A673 (cell line): ENCODE results near the gene KCTD2. TPM values are rescaled to one million over a fixed set of nuclear protein-coding genes. Genes with fewer than 3 reads are reported as not detected.

Source experiments
- BruUV-seq: library from RNA; stranded (reverse); fragments of 400-500 nt; replicated peaks from 2 replicates; lab custom pipeline; 2021; lab: Mats Ljungman, UMichigan
- CTCF ChIA-PET: fragments of 300-600 bp; sonication (Branson Sonifier 250); formaldehyde crosslinking; loops from one replicate; lab custom pipeline; 2022; ENCODE audit warnings: antibody characterized with exemption; lab: Charles Lee
- POLR2A ChIA-PET: fragments of 300-600 bp; sonication (Branson Sonifier 250); formaldehyde crosslinking; loops from one replicate; lab custom pipeline; 2022; ENCODE audit warnings: antibody characterized with exemption; ENCODE audit not compliant: low non-redundant PET; lab: Charles Lee
- DNase-seq: peaks from one replicate; pipeline ENCODE4 v3.0.0-alpha.2; 2015; ENCODE audit warnings: low spot score
- H3K27ac ChIP-seq: fragments of 200-600 bp; sonication (generic); 2 replicates; pipeline ENCODE4 v1.5.1; 2016; ENCODE audit warnings: mixed run types, low read depth, mild to moderate bottlenecking, mixed read lengths, antibody characterized with exemption, low read length; ENCODE audit not compliant: poor library complexity, severe bottlenecking
- H3K27me3 ChIP-seq: fragments of 200-600 bp; sonication (generic); replicated peaks from 2 replicates; pipeline ENCODE4 v1.6.1; 2017; ENCODE audit warnings: mixed run types, low read depth, mild to moderate bottlenecking, mixed read lengths, antibody characterized with exemption, low read length; ENCODE audit not compliant: insufficient read depth, poor library complexity
- H3K36me3 ChIP-seq: fragments of 200-600 bp; sonication (generic); 2 replicates; pipeline ENCODE4 v1.6.1; 2016; ENCODE audit warnings: mixed run types, mild to moderate bottlenecking, mixed read lengths, antibody characterized with exemption, low read length; ENCODE audit not compliant: insufficient read depth, poor library complexity, severe bottlenecking
- H3K4me1 ChIP-seq: fragments of 200-600 bp; sonication (generic); 2 replicates; pipeline ENCODE4 v1.6.1; 2017; ENCODE audit warnings: mixed run types, mild to moderate bottlenecking, mixed read lengths, antibody characterized with exemption, low read length; ENCODE audit not compliant: insufficient read depth, poor library complexity, severe bottlenecking
- H3K4me3 ChIP-seq: fragments of 200-600 bp; sonication (generic); 2 replicates; pipeline ENCODE4 v1.5.1; 2016; ENCODE audit warnings: low read depth, mixed run types, mild to moderate bottlenecking, mixed read lengths, low read length; ENCODE audit not compliant: poor library complexity, severe bottlenecking
- H3K9me3 ChIP-seq: fragments of 200-600 bp; sonication (generic); 2 replicates; pipeline ENCODE4 v1.6.1; 2016; ENCODE audit warnings: mixed run types, low read depth, mild to moderate bottlenecking, mixed read lengths, antibody characterized with exemption, low read length; ENCODE audit not compliant: poor library complexity, severe bottlenecking
- EZH2 ChIP-seq: fragments of 200-600 bp; sonication (generic); IDR thresholded peaks from 2 replicates; pipeline ENCODE4 v1.6.1; 2017; ENCODE audit warnings: borderline replicate concordance, low read depth, mild to moderate bottlenecking, mixed read lengths, antibody characterized with exemption, low read length; ENCODE audit not compliant: poor library complexity, severe bottlenecking
- intact Hi-C: fragments of 100-400 bp; cut with micrococcal nuclease; formaldehyde crosslinking; loops from one replicate; pipeline ENCODE4 v1.10.0; 2022; ENCODE audit not compliant: unreplicated experiment
- total RNA-seq: library from RNA; stranded (reverse); gene quantifications from 2 replicates; pipeline ENCODE4 v1.2.3, GENCODE V29; 2021
- TF ChIP-seq, protein P1 (sequence below): fragments of 300-800, 200-600 bp; sonication (generic); conservative IDR thresholded peaks from 2 replicates; pipeline ENCODE4 v1.5.1; 2017; ENCODE audit warnings: low read depth, mild to moderate bottlenecking, antibody characterized with exemption, low read length, moderate library complexity, mixed read lengths

The KCTD2 gene
- total RNA-seq, 1 experiment from 2014 or later = 25.6 TPM

DNA sequence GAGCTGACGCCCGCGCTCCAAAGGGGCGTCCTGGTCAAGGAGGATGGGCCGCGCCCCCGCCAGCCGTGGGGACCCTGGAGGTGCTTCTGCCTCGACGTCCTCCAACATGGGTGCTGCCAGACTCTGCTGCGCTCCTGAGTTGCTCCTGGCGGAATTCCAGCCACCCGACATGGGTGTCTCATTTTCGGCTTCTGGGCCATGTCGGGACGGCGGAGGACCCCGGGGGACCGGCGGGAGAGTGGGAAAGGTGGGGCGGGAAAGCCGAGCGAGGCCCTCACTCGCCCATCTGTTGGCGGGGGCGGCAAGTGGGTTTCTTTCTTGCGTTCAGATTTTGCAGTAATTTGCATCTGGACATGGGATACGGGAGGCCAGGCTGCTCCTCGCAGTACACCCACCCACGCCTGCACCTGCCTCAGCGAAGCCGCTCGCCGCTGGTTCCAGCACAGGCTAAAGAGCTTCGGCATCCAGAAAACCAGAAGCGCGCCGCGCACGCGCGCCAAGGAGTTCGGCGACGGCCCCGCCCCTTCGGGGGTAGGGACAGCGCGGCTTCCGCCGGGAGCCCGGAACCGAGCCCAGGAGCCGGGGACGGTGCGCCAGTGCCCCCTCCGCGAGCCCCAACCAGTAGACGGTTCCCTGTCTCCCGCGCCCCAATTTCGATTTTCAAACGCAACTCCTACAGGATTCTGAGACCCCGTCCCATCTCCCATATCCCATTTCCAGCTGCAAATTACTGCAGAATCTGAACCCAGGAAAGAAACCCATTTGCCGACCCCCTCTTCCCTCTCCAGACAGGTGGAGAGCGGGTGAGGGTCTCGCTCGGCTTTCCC, 62.6 kb downstream of the KCTD2 start, which contains the start of gene ARMC7:
ARMC7 (plus strand) TSS at position 563 of the 827 bp plus-strand sequence. CDS start 320 bp downstream, outside the sequence.
- intact Hi-C loops = loop anchor here (10.0 kb wide), 1 partner anchor 145 kb away; no protein-coding TSS in a partner anchor
- no peak for TF ChIP-seq EZH2
- TF ChIP-seq, protein P1, sequence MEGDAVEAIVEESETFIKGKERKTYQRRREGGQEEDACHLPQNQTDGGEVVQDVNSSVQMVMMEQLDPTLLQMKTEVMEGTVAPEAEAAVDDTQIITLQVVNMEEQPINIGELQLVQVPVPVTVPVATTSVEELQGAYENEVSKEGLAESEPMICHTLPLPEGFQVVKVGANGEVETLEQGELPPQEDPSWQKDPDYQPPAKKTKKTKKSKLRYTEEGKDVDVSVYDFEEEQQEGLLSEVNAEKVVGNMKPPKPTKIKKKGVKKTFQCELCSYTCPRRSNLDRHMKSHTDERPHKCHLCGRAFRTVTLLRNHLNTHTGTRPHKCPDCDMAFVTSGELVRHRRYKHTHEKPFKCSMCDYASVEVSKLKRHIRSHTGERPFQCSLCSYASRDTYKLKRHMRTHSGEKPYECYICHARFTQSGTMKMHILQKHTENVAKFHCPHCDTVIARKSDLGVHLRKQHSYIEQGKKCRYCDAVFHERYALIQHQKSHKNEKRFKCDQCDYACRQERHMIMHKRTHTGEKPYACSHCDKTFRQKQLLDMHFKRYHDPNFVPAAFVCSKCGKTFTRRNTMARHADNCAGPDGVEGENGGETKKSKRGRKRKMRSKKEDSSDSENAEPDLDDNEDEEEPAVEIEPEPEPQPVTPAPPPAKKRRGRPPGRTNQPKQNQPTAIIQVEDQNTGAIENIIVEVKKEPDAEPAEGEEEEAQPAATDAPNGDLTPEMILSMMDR = no peak
- H3K4me3 ChIP-seq = peak within 1 kb of the TSS; percentile 74
- no peaks in the 10 kb centered on the region for H3K9me3 ChIP-seq
- BruUV-seq = no TSS peak
- no peaks in the 10 kb centered on the region for H3K36me3 ChIP-seq
- CTCF ChIA-PET = interaction anchor here (0.9 kb wide), 1 partner anchor 131 kb away, joined by 3 read pairs; no protein-coding TSS in a partner anchor
- peak within 1 kb of the TSS; percentile 43 for H3K27ac ChIP-seq
- DNase-seq = peak; percentile 88
- no peaks in the 10 kb centered on the region for H3K27me3 ChIP-seq
- peaks cover 12% of the 10 kb centered on the region for H3K4me1 ChIP-seq
- POLR2A ChIA-PET = interaction anchor here (0.5 kb wide), 1 partner anchor 9 kb away, joined by 5 read pairs; no protein-coding TSS in a partner anchor

DNA sequence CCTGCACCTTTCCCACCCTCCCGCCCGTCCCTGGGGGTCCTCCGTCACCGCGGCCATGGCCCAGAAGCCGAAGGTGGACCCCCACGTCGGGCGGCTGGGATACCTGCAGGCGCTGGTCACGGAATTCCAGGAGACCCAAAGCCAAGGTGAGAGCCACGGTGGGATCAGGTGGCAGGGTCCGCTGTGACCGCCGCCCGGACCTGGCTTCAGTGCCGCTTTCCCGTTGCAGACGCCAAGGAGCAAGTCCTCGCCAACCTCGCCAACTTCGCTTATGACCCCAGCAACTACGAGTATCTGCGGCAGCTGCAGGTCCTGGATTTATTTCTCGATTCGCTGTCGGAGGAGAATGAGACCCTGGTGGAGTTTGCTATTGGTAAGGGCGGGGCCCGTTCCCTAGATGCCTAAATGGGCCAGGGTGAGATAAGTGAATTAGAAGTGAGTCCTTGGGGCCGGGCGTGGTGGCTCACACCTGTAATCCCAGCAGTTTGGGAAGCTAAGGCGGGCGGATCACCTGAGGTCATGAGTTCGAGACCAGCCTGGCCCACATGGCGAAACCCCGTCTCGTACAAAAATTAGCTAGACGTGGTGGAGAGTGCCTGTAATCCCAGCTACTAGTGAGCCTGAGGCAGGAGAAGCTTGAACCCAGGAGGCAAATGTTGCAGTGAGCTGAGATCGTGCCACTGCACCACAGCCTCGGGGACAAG, 63.4 kb downstream of the KCTD2 start:
- intact Hi-C loops = loop anchor here (10.0 kb wide), 1 partner anchor 146 kb away; no protein-coding TSS in a partner anchor
- POLR2A ChIA-PET = interaction anchor here (0.5 to 0.6 kb wide), 2 partner anchors 10 to 25 kb away, joined by 5 to 17 read pairs; no protein-coding TSS in a partner anchor
- Histone ChIP-seq H3K9me3 (no peaks in the 10 kb centered on the region), H3K4me1 (peaks cover 8% of the 10 kb centered on the region), H3K4me3 (peak overlapping the region; percentile 74), H3K27ac (peak overlapping the region; percentile 22), H3K27me3 (no peaks in the 10 kb centered on the region), H3K36me3 (no peaks in the 10 kb centered on the region)
- DNase-seq = no peak
- CTCF ChIA-PET = interaction anchor here (0.6 to 1.0 kb wide), 4 partner anchors 20 to 1127 kb away, joined by 3 to 5 read pairs (median 4); no protein-coding TSS in a partner anchor
- no peak for TF ChIP-seq EZH2
- TF ChIP-seq, protein P1 = no peak
- BruUV-seq = no TSS peak

DNA sequence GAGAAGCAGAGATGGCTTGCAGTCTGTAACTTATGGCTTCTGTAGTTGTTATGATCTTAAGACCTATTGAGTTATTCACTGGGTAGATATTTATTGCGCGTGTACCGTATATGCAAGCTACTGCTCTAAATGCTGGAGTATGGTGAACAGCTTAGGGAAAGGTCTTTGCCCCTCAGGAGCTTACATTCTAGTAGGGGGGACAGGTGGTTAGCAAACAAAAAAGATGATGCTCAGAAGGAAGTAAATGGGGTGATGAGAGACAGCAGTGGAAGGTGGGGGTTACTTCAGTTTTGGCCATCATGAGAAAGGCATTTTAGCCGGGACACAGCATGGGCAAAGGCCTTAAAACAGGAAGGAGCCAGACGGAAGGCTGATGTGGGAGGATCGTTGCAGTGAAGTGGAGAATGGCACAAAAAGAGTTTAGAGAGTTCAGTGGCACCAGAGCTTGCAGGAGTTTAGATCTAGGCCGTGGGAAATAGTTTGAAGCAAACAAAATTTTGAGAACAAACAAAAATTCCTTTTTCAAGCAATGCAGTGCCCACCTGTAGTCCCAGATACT, 64.8 kb downstream of the KCTD2 start:
- peaks cover 4% of the 10 kb centered on the region for H3K4me1 ChIP-seq
- H3K4me3 ChIP-seq = no peak overlapping the region
- BruUV-seq = TSS peak; percentile 28
- TF ChIP-seq EZH2 = no peak
- TF ChIP-seq, protein P1 = no peak
- H3K9me3 ChIP-seq = no peaks in the 10 kb centered on the region
- CTCF ChIA-PET = interaction anchor here (1.0 kb wide), 1 partner anchor 19 kb away, joined by 3 read pairs; no protein-coding TSS in a partner anchor
- DNase-seq = no peak
- intact Hi-C loops = loop anchor here (10.0 kb wide), 1 partner anchor 147 kb away; no protein-coding TSS in a partner anchor
- no peak overlapping the region for H3K27ac ChIP-seq
- POLR2A ChIA-PET = interaction anchor here (0.6 kb wide), 1 partner anchor 15 kb away, joined by 7 read pairs; no protein-coding TSS in a partner anchor
- no peaks in the 10 kb centered on the region for H3K27me3 ChIP-seq
- H3K36me3 ChIP-seq = no peaks in the 10 kb centered on the region
